ENCODE data around the gene KRTAP10-12.

The KRTAP10-12 gene

DNA sequence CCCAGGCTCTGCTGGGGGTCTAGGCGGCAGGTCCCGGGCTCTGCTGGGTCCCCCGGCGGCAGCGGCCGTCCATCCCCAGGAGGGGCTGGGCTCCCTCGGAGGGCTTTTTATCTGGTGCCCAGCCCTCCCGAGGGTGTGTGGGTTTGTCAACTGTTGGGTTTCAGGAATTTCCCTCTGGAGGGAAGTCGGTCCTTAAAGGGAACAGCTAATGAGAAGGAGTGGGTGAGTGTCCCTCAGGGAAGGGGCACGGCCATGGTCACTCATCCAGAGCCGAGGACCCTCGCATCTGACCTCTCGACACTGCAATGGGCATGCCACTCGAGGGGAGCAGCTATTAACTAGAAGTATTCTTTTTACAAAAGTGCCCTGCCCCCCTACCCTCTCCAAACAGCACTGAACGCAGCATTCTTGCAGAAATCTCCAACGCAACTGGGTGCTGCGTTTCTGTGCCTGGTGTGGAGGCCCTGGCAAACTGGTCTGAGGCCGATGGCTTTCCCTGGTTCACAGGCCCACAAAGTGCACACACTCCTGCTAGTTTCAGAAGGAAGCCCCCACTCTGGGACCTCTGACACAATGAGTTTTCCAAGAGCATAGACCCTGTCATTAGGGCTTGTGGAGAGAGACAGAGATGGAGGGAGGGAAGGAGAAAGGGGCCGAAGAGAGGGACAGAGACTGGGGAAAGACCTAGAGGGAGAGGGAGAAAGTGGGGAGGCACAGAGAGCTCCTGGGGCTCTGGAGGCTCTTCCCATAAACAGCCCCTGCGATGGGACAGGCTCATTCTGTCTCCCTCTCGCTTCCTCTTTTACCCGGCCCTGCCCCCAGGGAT lies 15.4 kb downstream of the KRTAP10-12 start:
- no peak for DNase-seq (ENCODE audit: low spot score)

DNA sequence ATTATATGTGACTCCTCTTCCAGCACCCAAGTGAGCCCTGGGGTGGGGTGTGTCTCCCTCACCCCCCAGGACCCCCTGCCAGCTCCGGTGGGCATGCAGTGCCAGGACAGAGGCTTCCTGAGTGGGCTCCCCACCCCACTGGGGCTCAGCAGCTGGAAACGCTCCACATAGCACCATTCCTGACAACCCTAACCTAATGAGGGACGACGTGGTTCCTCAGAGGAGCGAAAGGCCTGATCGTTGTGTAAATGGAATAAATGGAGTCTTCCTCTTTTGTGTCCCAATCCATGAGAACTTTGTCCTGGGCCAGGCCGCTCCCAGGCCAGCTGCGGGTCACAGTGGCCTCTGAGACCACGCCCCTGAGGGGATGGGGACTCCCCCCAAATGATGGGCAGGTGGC lies 16.2 kb downstream of the KRTAP10-12 start:
- peak; percentile 32 for DNase-seq (ENCODE audit: low spot score)

DNA sequence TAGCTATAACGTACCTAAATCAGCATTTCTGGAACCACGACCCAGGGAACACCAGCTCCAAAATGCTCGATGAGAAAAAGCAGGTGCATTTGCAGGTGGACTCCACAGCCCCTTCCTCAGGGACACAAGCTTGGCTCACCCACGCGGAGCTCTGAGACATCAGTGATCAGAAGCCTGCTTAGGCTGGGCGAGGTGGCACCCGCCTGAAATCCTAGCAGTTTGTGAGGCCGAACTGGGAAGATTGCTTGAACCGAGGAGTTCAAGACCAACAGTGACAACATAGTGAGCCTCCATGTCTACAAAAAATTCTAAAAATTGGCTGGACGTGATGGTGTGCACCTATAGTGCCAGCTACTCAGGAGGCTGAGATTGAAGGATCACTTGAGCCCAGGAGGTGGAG lies 16.9 kb downstream of the KRTAP10-12 start:
- peak; percentile 17 for DNase-seq (ENCODE audit: low spot score)

DNA sequence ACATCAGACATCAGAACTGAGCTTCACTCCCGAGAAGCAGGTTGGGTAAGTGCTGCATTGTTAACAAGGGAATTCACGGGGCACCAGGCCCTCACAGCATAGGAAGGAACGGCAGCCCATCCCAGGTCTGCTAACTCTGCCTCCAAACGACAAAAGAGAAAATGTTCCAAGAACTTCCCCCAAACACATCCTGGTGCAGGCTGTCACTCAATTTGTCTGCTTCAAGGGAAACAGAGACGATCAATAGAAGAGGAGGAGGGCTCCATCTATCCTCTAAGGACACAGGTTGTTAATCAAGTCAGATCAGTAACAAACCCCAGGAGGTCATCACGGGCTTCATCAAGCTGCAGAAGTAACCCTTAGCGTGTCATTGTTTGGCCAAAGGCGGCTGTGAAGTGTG lies 17.9 kb downstream of the KRTAP10-12 start:
- DNase-seq (ENCODE audit: low spot score): peak; percentile 38

DNA sequence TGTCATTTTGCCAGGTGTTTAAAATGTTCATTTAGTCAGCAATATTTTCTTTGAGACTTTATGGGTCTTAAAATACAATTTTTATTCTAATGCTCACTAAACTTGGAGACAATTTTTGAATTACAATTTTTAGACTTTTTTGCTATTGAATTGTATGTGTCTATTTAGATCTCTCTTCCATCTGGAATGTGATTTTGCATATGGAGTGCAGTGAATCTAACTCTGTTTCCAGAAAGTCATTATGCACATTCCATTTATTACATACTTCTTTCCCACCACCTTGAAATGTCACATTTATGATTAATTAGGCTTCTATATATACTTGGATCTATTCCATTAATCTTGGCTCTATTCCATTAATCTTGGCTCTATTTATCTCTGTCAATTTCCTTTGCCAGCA lies 20.0 kb downstream of the KRTAP10-12 start:
- DNase-seq (ENCODE audit: low spot score): no peak

DNA sequence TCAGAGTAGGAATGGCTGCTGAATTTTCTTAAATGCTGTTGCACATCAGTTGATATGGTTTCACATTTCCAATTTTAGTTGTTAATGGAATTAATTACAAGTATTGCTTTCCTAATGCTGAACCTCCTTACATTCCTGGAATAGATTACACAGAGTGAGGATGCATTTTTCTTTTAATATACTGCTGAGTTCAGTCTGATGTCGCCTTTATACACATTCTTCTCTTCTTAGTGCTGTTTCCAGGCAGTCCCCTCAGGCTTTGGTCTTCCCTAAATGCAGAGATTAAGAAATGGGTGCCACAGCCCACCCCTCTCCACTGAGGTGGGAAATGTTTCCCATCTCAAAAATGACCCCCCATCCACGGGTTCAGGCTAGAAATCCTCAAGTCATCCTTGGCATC lies 21.1 kb downstream of the KRTAP10-12 start:
- no peak for DNase-seq (ENCODE audit: low spot score)

DNA sequence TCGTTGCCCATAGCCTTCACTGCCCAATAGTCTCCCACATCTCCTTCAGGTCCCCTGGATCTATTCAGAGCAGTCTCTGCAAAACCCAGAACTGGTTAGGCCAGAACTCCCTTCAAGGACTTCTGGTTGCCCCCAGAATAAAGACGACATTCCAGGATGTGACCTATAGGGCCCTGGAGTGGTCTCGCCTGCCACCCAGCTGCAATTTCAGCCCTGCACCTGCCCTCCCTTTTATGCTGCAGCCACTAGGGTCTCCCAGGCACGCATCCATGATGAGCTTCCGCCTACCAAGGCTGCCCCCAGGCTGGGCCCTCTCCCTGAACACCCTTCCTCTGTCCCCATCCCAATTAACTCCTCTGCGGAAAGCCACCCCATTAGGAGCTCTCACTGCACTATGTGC lies 21.6 kb downstream of the KRTAP10-12 start:
- no peak for DNase-seq (ENCODE audit: low spot score)

DNA sequence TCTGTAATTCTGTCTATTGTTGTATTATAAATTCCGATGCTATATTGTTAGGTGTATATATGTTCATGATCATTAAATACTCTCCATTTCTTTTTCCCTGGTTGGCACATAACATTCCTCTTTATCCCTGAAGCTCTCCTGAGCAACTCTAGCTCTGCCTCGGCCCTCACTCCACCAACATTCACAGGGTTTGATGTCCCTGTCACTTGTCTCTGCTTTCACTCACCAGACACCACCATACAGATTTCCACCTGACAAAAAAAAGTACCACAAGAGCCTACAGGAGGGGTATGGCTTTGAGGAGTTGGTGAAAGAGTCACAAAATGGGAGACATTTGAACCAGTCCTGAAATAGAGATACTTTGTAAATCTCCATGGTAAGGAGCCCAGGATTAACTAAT lies 23.2 kb downstream of the KRTAP10-12 start:
- no peak for DNase-seq (ENCODE audit: low spot score)

DNA sequence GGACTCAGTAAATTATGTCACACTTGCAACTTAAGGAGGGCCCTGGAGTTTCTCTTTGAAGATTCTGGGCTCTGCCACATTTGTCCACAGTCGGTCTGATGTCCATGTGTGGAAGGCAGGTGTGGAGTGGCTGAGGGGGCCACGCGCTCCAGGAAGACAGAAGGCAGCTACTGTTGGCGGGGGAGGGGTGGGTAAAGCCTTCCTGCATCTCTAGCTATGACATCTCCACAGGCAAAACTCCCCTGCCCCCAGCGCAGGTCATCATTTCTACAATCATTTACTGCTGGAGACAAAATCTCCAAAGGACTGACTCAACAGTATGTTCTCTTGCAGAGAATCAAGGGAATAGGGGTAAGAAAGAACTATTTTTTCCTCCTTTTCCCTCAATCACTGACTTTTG lies 25.8 kb downstream of the KRTAP10-12 start:
- no peak for DNase-seq (ENCODE audit: low spot score)

DNA sequence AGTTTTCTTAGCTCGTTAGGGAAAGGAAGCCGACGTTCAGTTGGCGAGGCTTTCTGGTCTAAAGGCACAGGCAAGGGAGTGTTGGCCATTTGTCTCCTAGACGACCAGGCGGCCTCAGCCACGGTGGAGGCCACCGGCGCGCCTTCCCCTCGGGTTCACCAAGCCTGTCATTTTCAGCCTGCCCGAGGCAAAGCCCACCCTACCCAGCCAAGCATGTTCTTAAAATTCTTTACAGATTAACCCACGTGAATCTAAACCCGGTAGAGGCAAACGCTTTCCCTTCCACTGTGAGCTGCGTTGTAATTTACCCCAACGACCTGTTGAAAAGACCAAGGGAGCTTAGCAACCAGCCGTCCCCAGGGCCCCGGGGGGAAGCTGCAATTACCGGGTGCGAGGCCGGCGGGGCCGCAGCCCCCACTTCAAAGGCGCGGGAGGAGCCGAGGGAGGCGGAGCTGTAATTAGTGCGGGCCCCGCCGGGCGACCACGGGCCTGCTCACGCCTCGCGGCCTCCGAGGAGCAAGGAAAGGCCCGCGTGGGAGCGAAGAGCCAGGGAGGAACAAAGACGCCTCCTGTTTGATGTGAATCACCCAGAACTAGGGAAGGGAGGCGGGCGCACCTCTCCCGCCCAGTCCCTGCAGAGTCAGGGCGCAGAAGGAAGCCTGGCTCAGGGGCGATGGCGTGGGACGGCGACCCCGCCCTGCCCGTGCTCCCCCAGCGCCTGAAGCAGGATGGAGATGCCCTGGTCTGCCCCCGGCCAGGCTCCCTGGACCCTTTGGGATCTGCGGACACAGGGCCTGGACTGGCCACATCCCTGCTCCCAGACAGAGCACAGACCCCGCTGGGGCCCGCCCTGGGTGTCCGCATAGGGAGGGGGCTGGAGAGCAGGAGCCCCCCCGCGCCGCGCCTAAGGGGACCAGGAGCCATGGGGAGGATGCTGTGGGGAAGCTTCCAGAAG lies 26.5 kb downstream of the KRTAP10-12 start:
- peak; percentile 74 for DNase-seq (ENCODE audit: low spot score)

DNA sequence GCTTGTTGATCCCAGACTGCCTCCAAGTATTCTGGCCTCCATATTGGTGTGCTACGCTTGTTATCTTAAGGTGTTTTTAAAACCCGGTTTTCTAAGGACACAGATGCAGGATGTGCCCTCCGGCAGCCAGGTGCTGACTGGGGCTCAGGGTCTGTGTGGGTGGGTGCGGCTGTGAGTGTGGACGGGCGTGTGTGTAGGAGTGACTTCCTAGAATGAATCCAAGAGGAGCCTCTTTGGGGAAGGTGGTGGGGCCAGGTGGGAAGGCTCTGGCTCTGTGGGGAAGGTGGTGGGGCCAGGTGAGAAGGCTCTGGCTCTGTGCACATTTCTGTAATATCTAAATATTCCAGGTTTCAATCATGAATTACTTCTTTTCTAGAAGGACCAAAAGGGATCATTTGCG lies 27.2 kb downstream of the KRTAP10-12 start:
- no peak for DNase-seq (ENCODE audit: low spot score)

DNA sequence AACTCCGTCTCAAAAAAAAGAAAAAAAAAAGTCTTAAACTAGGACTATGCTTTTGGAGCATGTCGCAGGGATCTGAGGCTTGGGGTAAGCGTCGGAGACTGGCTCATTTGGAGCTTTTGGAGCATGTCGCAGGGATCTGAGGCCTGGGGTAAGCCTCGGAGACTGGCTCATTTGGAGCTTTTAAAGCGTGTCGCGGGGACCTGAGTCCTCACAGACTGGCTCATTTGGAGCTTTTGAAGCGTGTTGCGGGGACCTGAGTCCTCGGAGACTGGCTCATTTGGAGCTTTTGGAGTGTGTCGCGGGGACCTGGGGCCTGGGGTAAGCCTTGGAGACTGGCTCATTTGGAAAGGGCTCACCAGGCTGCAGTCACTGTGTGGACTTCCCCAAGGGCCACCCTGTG lies 28.0 kb downstream of the KRTAP10-12 start:
- DNase-seq (ENCODE audit: low spot score): no peak

DNA sequence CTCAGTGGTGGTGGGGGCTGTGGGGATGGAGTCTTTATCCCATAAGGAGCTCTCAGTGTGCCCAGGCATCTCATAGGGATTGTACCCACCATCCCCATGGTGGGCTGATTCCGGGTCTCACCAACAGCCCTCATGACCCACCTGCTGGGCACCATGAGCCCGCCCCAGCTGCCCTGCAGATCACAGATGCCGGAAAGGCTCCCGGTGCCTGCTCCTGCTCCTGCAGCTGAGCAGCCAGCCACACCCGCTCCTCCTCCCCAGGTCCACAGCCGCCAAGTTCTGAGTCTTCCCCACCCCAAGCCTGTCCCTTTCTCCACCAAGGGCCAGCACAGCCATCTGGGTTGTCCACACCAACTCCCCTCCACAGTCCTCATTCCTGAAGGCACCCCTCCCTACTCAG lies 29.9 kb downstream of the KRTAP10-12 start:
- DNase-seq (ENCODE audit: low spot score): no peak

DNA sequence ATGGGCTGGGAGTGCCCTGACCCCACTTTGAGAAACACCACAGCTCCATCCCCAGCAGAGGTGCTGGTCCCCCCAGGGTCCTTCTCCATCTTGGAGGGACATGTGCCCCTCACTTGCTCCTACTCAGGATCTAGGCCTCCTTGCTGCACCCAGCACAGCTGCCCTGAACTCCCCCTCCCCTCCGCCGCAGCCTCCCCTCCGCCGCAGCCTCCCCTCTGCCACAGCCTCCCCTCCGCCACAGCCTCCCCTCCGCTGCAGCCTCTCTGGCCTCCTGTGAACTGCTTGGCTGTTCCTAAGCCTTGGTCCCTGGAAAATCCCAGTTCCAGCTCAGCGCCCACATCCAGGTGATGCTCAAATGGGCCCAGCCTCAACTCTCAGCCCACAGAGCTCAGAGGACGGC lies 30.3 kb downstream of the KRTAP10-12 start:
- no peak for DNase-seq (ENCODE audit: low spot score)

DNA sequence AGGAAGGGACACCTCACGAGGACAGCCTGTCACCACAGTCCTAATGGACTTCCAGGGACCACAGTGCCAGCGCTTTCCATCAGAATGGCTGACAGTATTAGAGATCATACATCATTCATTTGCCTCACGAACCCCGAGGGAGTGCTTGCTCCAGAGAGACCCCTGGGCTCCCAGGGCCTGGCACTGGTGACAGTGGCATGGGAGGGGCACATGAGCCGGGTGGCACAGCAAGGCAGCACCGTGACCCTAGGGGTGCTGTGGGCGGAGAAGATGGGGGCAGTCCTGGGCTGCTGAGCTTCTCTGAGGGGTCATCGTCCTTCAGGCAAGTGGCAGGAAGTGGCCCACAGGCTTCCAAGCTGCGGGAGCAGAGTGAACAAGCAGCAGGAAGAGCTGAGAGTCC lies 30.8 kb downstream of the KRTAP10-12 start:
- DNase-seq (ENCODE audit: low spot score): no peak

DNA sequence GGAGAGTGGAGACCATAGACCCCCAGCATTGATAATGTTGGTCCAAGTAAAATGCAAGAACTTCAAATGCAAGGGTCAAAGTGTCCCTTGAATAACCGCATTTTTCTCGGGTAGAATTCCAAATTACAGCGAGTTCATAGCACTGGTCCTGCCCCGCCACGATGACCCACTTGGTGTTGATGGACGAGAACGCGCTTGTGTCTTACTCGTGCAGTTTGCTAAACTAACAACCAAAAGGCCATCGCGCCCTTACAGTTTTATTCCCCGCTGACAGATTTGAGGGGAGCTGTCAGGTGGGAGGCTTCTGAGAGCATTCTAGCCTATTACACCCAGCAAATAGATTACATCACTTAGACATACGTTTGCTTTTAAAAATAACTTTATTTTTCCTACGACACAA lies 31.7 kb downstream of the KRTAP10-12 start:
- DNase-seq (ENCODE audit: low spot score): no peak

DNA sequence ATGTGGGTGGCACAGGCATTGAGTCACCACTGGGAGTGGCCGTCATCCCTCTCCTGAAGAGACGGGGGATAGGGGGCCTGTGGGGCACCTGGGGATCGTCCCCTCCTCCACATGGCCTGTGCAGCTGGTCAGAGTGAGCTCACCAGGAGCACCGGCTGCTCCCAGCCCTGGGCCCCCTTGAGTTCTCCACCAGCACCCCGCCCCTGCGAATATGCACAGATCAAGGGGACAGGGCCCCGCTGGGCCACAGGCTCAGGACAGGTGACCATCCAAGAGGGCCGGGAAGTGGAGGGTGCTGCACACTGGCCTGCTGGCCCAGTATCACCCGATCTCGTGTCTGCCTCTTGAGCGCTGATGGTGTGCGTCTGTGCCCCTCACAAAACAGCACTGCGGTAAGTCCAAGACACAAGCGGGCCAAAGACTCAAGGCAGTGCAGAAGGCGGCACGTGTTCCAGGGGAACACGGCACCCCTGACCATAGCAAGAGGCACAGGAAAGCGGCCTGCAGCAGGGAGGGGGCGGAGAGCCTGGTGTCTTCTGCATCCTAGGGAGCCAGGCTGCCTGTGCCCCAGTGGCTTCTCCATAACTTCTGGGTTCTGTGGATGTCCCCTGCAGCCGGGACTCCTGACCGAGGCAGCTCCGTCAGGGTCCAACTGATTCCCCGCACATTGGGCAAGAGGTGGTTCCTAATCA lies 32.5 kb downstream of the KRTAP10-12 start:
- no peak for DNase-seq (ENCODE audit: low spot score)

DNA sequence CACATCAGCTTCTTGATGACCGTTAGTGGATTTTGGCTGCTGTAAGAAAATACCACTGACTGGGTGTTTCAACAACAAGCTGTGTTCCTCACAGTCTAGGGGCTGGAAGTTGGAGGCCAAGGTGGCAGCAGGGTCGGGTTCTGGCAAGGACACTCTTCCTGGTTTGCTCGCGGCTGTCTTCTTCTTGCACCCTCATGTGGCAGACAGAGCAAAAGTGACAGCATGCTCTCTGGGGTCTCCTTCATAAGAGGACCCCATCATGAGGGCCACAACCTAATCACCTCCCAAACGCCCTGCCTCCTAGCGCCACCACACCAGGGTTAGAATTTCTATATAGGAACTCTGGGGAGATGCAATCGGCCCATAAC lies 33.0 kb downstream of the KRTAP10-12 start:
- no peak for DNase-seq (ENCODE audit: low spot score)

DNA sequence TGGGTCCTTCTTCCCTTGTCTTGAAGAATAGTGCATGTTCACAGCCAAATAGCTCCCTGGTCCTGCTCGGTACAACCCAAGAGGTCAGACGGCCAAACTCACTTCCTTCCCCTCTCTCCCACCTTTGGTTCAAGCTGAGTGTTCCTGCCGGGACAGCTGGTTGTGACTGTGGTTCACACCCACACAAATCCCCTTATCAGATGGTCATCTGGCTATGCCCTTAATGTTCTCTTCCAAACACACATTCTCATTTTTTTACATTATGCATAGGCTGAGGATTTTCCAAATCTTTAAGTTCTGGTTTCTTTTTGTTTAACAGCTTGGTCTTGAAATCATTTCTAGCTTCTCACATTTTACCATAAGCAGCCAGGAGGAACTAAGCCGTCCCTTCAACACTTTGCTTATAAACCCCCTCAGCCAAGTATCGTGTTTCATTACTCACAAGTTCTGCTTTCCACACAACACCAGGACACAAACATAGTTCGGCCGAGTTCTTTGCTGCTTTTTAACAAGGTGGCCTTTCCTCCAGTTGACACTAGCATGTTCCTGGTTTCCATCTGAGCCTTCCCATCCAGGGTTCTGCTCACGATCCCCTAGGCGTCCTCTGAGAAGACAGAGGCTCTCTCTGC lies 34.1 kb downstream of the KRTAP10-12 start:
- no peak for DNase-seq (ENCODE audit: low spot score)

DNA sequence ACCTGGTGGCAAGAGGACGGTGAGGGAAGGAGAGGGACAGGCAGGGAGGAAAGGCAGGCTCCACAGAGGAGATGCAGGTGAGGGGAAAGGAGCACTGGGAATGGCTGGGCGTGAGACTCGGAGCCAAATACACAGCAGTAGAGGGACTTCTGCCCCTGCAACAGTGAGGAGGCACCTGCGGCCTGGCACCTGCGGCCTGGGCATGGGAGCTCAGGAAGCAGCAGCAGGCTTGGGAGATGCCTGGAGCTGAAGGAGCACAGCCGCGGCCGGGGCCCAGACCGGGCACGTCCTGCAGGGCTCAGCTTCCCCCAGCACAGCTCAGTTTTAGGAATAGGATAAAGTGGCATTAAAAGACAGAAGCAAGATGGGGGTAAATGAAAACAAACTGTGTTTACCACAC lies 35.3 kb downstream of the KRTAP10-12 start:
- no peak for DNase-seq (ENCODE audit: low spot score)

DNA sequence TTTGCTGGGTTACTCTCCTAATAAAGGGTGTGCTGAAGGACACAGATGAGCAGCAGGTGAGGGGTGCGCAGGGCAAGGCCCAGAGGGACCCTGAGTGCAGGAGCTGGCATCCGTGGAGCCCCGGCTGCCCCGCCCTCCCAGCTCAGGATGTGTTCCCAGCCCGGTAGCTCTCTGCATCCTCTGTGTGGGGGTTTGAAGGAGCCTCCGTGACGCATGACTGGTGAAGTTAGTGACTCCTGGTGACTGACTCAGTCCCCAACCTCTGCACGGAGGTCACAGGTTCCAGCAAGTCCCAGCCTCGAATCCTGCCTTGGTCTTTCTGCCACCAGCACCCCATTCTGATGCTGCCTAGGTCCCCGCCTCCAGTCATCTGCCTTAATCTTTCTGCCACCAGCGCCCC lies 36.0 kb downstream of the KRTAP10-12 start:
- no peak for DNase-seq (ENCODE audit: low spot score)

Measured in ecto neural progenitor cell (in vitro differentiated cells).